NCI-H1048 (cell line): ENCODE results near the gene TGM1.

Experiments
- DNase-seq: peaks from one replicate; lab custom pipeline; 2025; lab: John Stamatoyannopoulos, UW

Gene TGM1

GRCh38 chr14:24262821-24263733 is at the start of gene TGM1:
TSS of gene TGM1 (minus strand) at chr14:24263177. CDS start at chr14:24262352, 825 bp downstream.
- no peak for DNase-seq

DNA sequence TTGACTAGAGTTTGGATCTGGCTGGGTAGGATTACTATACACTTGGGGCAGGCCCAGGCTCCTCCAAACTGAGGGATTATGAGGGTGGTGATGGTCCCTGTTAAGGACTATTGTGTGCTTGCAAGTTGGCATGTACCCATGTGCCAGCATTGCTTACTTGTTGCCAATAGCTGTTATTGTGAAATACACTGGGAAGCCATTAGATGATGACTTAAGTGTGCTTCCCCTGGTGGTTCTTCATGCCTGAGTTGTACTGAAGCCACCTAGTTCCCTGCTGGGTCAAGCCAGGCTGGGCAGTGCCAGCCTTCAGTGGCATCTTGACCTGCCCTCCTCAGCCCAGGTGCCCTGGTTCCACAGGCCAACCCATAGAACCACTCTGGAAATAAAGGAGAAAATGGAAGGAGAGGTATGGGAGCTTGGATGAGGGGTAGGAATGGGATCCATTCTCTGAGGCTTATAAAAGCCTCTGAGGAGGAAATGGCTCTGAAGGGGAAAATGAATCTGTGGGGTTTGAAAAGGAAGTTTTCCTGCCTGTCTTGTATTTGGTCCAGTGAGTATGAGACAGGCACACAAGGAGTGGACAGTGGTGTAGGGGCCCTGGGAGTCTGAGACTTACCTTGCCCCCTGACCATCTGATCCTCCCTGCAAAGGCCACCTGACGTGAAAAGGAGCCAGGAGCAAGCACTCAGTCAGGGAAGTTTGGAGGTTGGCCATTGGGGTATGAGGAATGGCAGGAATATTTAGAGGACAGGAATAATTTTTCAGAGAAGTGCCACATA is 49.0 kb upstream of the TGM1 start:
- no peak for DNase-seq

GRCh38 chr14:24310646-24311604 is 47.9 kb upstream of the TGM1 start, which contains the start of gene LTB4R:
TSS of gene LTB4R (plus strand) at chr14:24311502. CDS start at chr14:24315652, 4,150 bp downstream.
- no peak for DNase-seq

DNA sequence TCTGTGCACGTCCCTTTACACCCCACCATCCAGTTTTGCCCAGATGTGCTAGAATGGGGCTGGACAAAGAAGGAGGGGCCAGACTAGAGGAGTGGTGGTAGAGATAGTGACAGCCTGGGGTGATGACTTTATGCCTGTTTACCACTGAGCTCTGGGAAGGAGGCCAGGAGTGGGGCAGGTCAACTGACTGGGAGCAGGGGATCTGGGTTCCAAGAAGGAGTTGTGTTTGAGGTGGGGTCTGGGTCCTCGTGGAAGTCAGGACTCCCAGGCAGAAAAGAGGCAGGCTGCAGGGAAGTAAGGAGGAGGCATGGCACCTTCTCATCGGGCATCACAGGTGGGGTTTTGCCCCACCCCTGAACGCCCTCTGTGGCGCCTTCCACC is 47.3 kb upstream of the TGM1 start:
- DNase-seq = no peak

- DNase-seq = no peak
Measured at GRCh38 chr14:24309538-24310264, 46.7 kb upstream of the TGM1 start, which contains the start of gene LTB4R2. TSS of gene LTB4R2 (plus strand) at chr14:24310140. CDS start at chr14:24310665, 525 bp downstream.

DNA sequence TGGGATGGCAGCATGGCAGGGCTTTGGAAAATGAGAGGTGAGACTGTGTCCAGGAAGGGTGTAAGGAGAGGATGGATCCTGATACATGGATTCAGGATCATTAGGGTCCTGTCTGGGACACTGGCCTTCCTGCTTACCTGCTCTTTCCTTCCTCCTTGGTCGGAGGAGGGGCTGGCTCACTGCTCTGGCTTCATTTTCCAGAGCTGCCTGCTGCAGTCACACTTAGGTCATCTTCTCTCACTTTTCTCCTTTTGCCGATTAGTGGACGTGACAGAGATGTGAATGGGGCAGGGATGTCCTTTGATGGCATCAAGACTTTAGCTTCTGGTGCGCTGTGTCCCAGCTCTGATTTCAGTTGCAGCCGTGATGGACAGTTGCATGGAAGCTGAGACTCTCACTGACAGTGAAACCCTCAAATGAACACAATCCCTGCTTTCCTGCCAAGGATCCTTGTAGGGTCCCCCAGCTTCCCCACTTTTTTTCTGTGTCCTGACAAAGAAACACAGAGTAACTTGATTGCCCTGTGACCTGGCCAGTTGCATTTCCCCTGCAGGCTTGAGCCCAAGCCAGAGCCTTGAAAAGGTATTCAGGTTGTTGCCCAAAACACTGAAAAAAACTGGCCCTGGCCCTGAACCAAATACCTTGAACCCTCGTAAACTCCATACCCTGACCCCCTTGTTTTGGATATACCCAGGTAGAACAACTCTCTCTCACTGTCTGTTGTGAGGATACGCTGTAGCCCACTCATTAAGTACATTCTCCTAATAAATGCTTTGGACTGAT is 45.6 kb upstream of the TGM1 start:
- DNase-seq = no peak

GRCh38 chr14:24307575-24308341 is 44.8 kb upstream of the TGM1 start, which contains the start of gene CIDEB:
TSS of gene CIDEB (minus strand) at chr14:24307977. CDS start at chr14:24307858, 119 bp downstream.
- peak; percentile 11 for DNase-seq

- no peak for DNase-seq
Measured at GRCh38 chr14:24307156-24307574, 44.2 kb upstream of the TGM1 start.

- no peak for DNase-seq
Measured at GRCh38 chr14:24304019-24304387, 41.0 kb upstream of the TGM1 start.

DNA sequence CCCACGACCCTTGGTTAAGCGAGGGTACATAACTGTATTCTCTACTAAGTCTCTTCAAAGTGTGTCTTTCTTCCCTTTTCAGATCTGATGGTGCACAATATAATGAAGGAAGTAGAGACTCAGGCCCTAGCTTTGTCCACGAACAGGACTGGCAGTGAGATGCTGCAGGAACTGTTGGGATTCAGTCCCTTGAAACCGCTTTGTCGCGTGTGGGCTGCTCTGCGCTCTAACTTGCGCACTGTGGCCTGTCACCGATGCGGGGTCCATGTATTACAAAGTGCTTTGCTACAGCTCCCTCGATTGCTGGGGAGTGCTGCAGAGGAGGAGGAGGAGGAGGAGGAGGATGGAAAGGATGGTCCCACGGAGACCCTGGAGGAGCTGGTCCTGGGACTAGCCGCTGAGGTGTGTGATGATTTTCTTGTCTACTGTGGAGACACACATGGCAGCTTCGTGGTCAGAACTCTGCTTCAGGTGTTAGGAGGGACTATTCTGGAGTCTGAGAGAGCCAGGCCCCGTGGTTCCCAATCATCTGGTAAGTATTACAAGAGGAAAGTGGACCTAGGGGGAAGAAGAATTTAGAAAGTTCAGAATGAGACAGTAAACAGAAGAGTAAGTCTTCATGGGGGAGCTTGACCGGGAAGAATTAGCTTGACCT is 37.5 kb upstream of the TGM1 start:
- no peak for DNase-seq

- DNase-seq = peak; percentile 78
Measured at GRCh38 chr14:24299255-24300191, 36.5 kb upstream of the TGM1 start, which contains the start of the genes DHRS1 and NOP9. TSS of gene DHRS1 (minus strand) at chr14:24299780. CDS start at chr14:24299106, 674 bp downstream. TSS of gene NOP9 (plus strand) at chr14:24299850. CDS start at chr14:24299955, 105 bp downstream.

- no peak for DNase-seq
Measured at GRCh38 chr14:24298892-24299254, 35.9 kb upstream of the TGM1 start.

DNA sequence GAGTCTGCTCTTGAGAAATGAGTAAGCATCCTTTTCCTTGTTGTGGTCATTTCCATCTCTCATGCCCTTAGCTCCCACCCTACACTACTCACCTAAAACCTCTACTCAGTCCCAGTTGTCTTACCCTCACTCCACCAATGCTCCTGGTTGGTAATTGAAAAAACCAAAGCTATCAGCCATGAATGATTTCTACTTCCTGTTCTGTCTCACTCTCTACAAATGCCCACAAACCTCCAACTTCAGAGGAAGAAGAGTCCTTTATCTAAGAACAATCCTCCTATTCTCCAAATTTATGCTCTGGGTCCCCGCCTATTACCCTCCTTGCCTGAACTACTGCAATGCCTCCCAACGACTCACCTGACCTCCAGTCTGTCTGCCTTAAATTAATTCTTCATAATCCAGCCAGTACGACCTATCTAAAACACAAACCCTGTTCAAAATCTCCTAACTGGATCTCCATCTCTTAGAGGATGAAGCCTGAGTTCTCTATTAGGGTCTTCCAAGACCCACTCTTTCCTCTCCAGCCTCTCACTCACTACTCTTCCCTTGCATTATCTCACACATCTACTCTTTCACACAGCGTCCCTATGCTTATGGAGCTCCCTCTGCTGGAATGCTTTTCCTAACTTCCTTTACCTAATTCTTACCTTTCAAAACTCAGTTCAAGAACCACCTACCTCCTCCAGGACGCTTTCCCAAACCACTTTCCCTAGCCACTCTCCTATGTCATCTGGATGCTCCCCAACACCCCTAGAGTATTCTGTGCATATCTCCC is 34.4 kb upstream of the TGM1 start:
- no peak for DNase-seq

GRCh38 chr14:24296341-24297157 is 33.6 kb upstream of the TGM1 start:
- DNase-seq = no peak

- no peak for DNase-seq
Measured at GRCh38 chr14:24293525-24293924, 30.5 kb upstream of the TGM1 start.
